Ovary (tissue), 9 donors: Measurements from ENCODE around the gene CADPS. TPM values are rescaled to one million over a fixed set of nuclear protein-coding genes. Genes with fewer than 3 reads are reported as not detected.

Experiments used
- DNase-seq, 5 donors: peaks; one replicate each; pipeline ENCODE4 v3.0.0-alpha.2; 2019 to 2020
- H3K27ac ChIP-seq, 2 donors: fragments of 200-600 bp; one replicate each; pipeline versions ENCODE4 v1.5.1 to v1.8.0; 2019 to 2022
- H3K27me3 ChIP-seq: fragments of 200-600 bp; one replicate; pipeline ENCODE4 v1.8.0; 2022
- H3K36me3 ChIP-seq: fragments of 200-600 bp; sonication (generic); one replicate; pipeline ENCODE4 v1.5.1; 2019
- H3K4me1 ChIP-seq: one replicate; pipeline ENCODE4 v1.8.1; 2013; ENCODE audit warnings: mild to moderate bottlenecking, moderate library complexity; ENCODE audit not compliant: insufficient read depth
- H3K4me3 ChIP-seq: fragments of 200-600 bp; sonication (generic); one replicate; pipeline ENCODE4 v1.5.1; 2017
- H3K9me3 ChIP-seq, 2 donors: fragments of 200-600 bp in 1 of 2; sonication (generic) in 1 of 2; one replicate each; pipeline versions ENCODE4 v1.5.1 to v1.8.1; 2013 to 2019; ENCODE audit warnings: mild to moderate bottlenecking in 1 of 2, moderate library complexity in 1 of 2
- EP300 ChIP-seq: sonication (generic); formaldehyde crosslinking; IDR thresholded peaks from one replicate; pipeline ENCODE4 v1.6.1; 2017; ENCODE audit warnings: antibody characterized with exemption
- POLR2A ChIP-seq: fragments of 450-650 bp; IDR thresholded peaks from one replicate; pipeline ENCODE4 v1.6.1; 2017; ENCODE audit warnings: antibody characterized with exemption, mild to moderate bottlenecking, moderate library complexity
- WGBS, 3 donors: extraction: QIAGEN DNeasy Blood & Tissue Kit in 1 of 3; methylation state at CpG; one replicate each; pipeline versions ENCODE4 v1.1.5 to v1.1.7; 2013 to 2017; 5-methylcytosine and 5-hydroxymethylcytosine counted together
- intact Hi-C, 4 donors: fragments of 100-400 bp; cut with DNase I; formaldehyde crosslinking; loops; one replicate each; pipeline versions ENCODE4 v1.11.0 to v1.15.1; 2022 to 2023
- polyA plus RNA-seq, 2 donors: library from polyadenylated mRNA; stranded (reverse); fragments of 200-250 nt in 1 of 2; fragments of 350-450 nt in 1 of 2; fragmentation: Illumina TruSeq in 1 of 2; extraction: RNeasy Lipid Tissue Mini Kit (QIAGEN cat#74804) in 1 of 2; gene quantifications; one replicate each; pipeline ENCODE4 v1.2.3, GENCODE V29; 2013 to 2014
- total RNA-seq, 7 donors: library from RNA; depleted of rRNA in 2 of 7; stranded (reverse); fragments of >200 nt in 2 of 7; fragmentation: NEBNext Ultra II Directional in 3 of 7; extraction: Animal tissue kit (Norgen Biotek cat#: 25700) in 3 of 7; gene quantifications; one replicate each; pipeline versions ENCODE4 v1.1.0 to v1.2.4, GENCODE V29; 2016 to 2023
- TF ChIP-seq, protein P1 (sequence below), 3 donors: fragments of 450-650 bp in 2 of 3; fragments of 200-600 bp in 1 of 3; IDR thresholded peaks; one replicate each; pipeline versions ENCODE4 v1.5.1 to v1.8.0; 2016 to 2022; ENCODE audit warnings: antibody characterized with exemption in 3 of 3, mild to moderate bottlenecking in 1 of 3
- donor health status: DM: no; HTN: no; CAD: no; lungs with moderate emphysema.
- donor health status: DM: no; HTN: no; CAD: no.
- donor health status: Bipolar disorder and iron deficiency.
- donor health status: DM: yes; HTN: yes; CAD: no.
- donor health status: DM: no; HTN: no; CAD: no.
- donor health status: DM: yes; HTN: yes; CAD: no.

Gene CADPS
- total and polyA plus RNA-seq, 9 donors, result 0.90 to 6.8 (median 2.8) TPM

- intact Hi-C loops, result no loop called here
These were observed 97.5 kb downstream of the CADPS start for GRCh38 chr3:62777674-62778073.

DNA sequence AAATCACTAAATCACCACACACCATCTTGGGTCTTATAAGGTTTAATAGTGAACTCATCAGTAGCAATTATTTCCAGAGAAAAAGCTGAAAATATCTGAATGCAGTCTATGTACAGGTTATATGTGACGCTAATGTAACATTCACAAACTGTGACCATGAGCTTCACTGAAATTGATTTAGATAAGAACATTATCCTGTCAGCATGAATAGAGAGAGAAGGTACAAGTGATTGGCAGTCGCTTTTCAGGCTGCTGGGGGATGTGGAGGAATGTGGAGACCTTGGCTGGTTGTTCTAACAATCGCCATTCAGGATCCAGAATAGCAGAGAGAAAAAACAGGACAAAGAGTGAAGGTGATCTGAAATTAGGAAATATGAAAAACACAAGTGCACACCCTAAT is 98.1 kb downstream of the CADPS start:
- no peaks in the 10 kb centered on the region for H3K27me3 ChIP-seq
- intact Hi-C loops, result no loop called here
- DNase-seq, result no peak
- WGBS, 3 donors, result 87 to 90% (median 90%) methylated on average over 3 of the region's 3 CpGs
- H3K4me3 ChIP-seq, result no peak overlapping the region
- no peaks in the 10 kb centered on the region for H3K4me1 ChIP-seq
- no peaks in the 10 kb centered on the region for H3K9me3 ChIP-seq
- TF ChIP-seq EP300, result no peak
- TF ChIP-seq POLR2A, result no peak
- H3K27ac ChIP-seq, result no peak overlapping the region
- no peaks in the 10 kb centered on the region for H3K36me3 ChIP-seq

More at GRCh38 chr3:62777674-62778073, 97.5 kb downstream of the CADPS start:
- no peaks in the 10 kb centered on the region for H3K9me3 ChIP-seq
- TF ChIP-seq POLR2A (no peak), EP300 (no peak)
- TF ChIP-seq, protein P1, sequence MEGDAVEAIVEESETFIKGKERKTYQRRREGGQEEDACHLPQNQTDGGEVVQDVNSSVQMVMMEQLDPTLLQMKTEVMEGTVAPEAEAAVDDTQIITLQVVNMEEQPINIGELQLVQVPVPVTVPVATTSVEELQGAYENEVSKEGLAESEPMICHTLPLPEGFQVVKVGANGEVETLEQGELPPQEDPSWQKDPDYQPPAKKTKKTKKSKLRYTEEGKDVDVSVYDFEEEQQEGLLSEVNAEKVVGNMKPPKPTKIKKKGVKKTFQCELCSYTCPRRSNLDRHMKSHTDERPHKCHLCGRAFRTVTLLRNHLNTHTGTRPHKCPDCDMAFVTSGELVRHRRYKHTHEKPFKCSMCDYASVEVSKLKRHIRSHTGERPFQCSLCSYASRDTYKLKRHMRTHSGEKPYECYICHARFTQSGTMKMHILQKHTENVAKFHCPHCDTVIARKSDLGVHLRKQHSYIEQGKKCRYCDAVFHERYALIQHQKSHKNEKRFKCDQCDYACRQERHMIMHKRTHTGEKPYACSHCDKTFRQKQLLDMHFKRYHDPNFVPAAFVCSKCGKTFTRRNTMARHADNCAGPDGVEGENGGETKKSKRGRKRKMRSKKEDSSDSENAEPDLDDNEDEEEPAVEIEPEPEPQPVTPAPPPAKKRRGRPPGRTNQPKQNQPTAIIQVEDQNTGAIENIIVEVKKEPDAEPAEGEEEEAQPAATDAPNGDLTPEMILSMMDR (IDR thresholded peaks at IDR 0.05), result no peak
- 83 to 85% (median 84%) methylated on average over 4 of the region's 4 CpGs for WGBS, 3 donors
- H3K27ac ChIP-seq, result no peak overlapping the region
- DNase-seq, result no peak
- H3K27me3 ChIP-seq, result no peaks in the 10 kb centered on the region
- H3K4me3 ChIP-seq, result no peak overlapping the region
- H3K36me3 ChIP-seq, result no peaks in the 10 kb centered on the region
- H3K4me1 ChIP-seq, result no peaks in the 10 kb centered on the region

- no peaks in the 10 kb centered on the region for H3K36me3 ChIP-seq
- TF ChIP-seq EP300 (no peak), POLR2A (no peak)
- TF ChIP-seq, protein P1 (IDR thresholded peaks at IDR 0.05), result no peak
- no peak for DNase-seq
- no peaks in the 10 kb centered on the region for H3K27me3 ChIP-seq
- 25 to 36% (median 27%) methylated on average over 2 of the region's 2 CpGs for WGBS, 3 donors
- H3K4me3 ChIP-seq, result no peak overlapping the region
- no peaks in the 10 kb centered on the region for H3K4me1 ChIP-seq
- intact Hi-C loops, result no loop called here
- no peaks in the 10 kb centered on the region for H3K9me3 ChIP-seq
- no peak overlapping the region for H3K27ac ChIP-seq
These were observed 101.0 kb downstream of the CADPS start for GRCh38 chr3:62774221-62774620.

DNA sequence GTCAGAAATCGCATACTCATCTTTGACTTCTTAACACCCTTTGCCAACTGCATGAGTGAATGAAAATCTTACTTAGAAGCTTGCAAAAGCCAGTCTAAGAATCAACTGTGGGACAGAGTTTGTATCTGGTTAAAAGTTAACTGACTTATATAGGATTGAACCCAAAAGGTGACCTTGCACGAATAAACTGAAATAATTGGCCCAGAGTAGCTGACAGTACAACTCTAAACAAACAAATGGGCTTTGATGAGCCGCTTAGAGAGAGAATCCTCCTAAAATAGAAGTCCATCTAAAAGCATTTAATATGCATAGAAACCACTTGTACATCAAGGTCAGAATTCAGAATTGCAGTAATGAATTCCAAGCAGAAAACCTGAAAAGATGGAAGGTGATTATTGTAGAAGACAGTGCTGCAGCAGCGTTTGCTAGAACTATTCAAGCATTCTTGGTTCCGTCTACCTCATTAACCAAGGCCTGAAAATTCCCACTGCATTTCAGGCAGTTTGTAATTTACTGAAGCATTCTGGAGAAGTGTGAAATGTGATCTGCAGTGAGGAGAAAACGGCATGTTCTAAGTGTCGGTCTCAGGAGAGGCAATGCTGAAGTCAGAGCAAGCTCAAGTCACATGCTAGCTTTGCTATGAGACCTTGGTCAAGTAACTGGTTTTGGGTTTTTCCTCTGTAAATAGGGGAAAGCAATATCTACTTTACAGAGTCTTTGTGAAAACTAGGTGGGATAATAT is 103.7 kb downstream of the CADPS start:
- 70 to 74% (median 70%) methylated on average over 7 of the region's 7 CpGs for whole genome bisulfite sequencing, 3 donors
- intact Hi-C loops, result no loop called here
- DNase-seq, result no peak
- no peaks in the 10 kb centered on the region for H3K9me3 ChIP-seq
- H3K27me3 ChIP-seq, result no peaks in the 10 kb centered on the region
- H3K27ac ChIP-seq, result no peak overlapping the region
- H3K4me3 ChIP-seq, result no peak overlapping the region
- H3K4me1 ChIP-seq, result no peaks in the 10 kb centered on the region
- H3K36me3 ChIP-seq, result no peaks in the 10 kb centered on the region
- TF ChIP-seq POLR2A, result no peak
- TF ChIP-seq, protein P1 (IDR thresholded peaks at IDR 0.05), result no peak
- no peak for TF ChIP-seq EP300

GRCh38 chr3:62768896-62769295 is 106.3 kb downstream of the CADPS start:
- Histone ChIP-seq H3K9me3 (no peaks in the 10 kb centered on the region), H3K27ac (no peak overlapping the region), H3K27me3 (no peaks in the 10 kb centered on the region), H3K4me1 (no peaks in the 10 kb centered on the region), H3K4me3 (no peak overlapping the region), H3K36me3 (no peaks in the 10 kb centered on the region)
- intact Hi-C loops, result no loop called here
- DNase-seq, result no peak
- TF ChIP-seq EP300 (no peak), POLR2A (no peak)
- TF ChIP-seq, protein P1 (IDR thresholded peaks at IDR 0.05), result no peak
- 72 to 87% (median 82%) methylated on average over 2 of the region's 2 CpGs for WGBS, 3 donors
